HCT116 (cell line): ENCODE measurements around the gene ERICH6. TPM values are rescaled to one million over a fixed set of nuclear protein-coding genes. Genes with fewer than 3 reads are reported as not detected.

Experiments
- ATAC-seq: fragments of 200-7000 bp; cut with Tn5 transposase; 2 replicates; pipeline ENCODE4 v1.9.1; 2020; ENCODE audit warnings: mild to moderate bottlenecking, moderate library complexity
- BruUV-seq: library from RNA; stranded (reverse); fragments of 400-500 nt; replicated peaks from 2 replicates; lab custom pipeline; 2021; lab: Mats Ljungman, UMichigan
- CTCF ChIA-PET: fragments of 300-600 bp; sonication (Branson Sonifier 250); formaldehyde crosslinking; loops from one replicate; lab custom pipeline; 2021; ENCODE audit warnings: antibody characterized with exemption; lab: Charles Lee
- POLR2A ChIA-PET: fragments of 300-600, 350-600 bp; sonication (Branson Sonifier 250); formaldehyde crosslinking; loops from one replicate; lab custom pipeline; 2021; ENCODE audit warnings: antibody characterized with exemption; lab: Charles Lee
- RAD21 ChIA-PET, 2 experiments: fragments of 300-600 bp; sonication (Branson Sonifier 250); formaldehyde crosslinking; loops; one replicate each; lab custom pipeline; 2023; ENCODE audit warnings: low total read pairs in 2 of 2; ENCODE audit not compliant: uncharacterized antibody in 2 of 2, unreplicated experiment in 2 of 2, low non-redundant PET in 1 of 2; lab: Charles Lee
- DNase-seq: peaks from one replicate; pipeline ENCODE4 v3.0.0-alpha.2; 2010; ENCODE audit warnings: low read depth, low spot score
- H2AFZ ChIP-seq: fragments of 200-600 bp; shearing (Covaris generic), sonication (generic); 2 replicates; pipeline ENCODE4 v1.6.1; 2017; ENCODE audit warnings: low read depth, mixed run types, mixed read lengths, antibody characterized with exemption, low read length; ENCODE audit not compliant: poor library complexity, severe bottlenecking
- H3K27ac ChIP-seq: 2 replicates; pipeline ENCODE4 v1.5.1; 2012; ENCODE audit warnings: low read depth, low read length
- H3K27me3 ChIP-seq: fragments of 200-600 bp; sonication (generic); 2 replicates; pipeline ENCODE4 v1.6.1; 2016; ENCODE audit warnings: mixed run types, low read length, mixed read lengths; ENCODE audit not compliant: insufficient read depth
- H3K36me3 ChIP-seq, 2 experiments: fragments of 200-500 bp in 1 of 2; fragments of 200-600 bp in 1 of 2; sonication (Bioruptor generic) in 1 of 2; sonication (generic) in 1 of 2; 2 replicates each; pipeline versions ENCODE4 v1.5.1 to v1.6.1; 2014 to 2016; ENCODE audit warnings: low read length in 2 of 2, inconsistent platforms in 1 of 2, mixed read lengths in 1 of 2, mixed run types in 1 of 2; ENCODE audit not compliant: insufficient read depth in 2 of 2, control insufficient read depth in 1 of 2
- H3K4me1 ChIP-seq, 2 experiments: fragments of 200-600 bp in 1 of 2; sonication (generic) in 1 of 2; 2 replicates each; pipeline versions ENCODE4 v1.5.1 to v1.6.1; 2012 to 2017; ENCODE audit warnings: low read length in 2 of 2, inconsistent platforms in 1 of 2, mild to moderate bottlenecking in 1 of 2, mixed read lengths in 1 of 2, mixed run types in 1 of 2, moderate library complexity in 1 of 2; ENCODE audit not compliant: insufficient read depth in 2 of 2, control insufficient read depth in 1 of 2
- H3K4me2 ChIP-seq: fragments of 200-600 bp; sonication (generic); 2 replicates; pipeline ENCODE4 v1.6.1; 2017; ENCODE audit warnings: mixed run types, low read length, mixed read lengths
- H3K4me3 ChIP-seq, 2 experiments: fragments of 200-600 bp in 1 of 2; sonication (generic) in 1 of 2; replicated peaks in 1 of 2; 2 replicates each; pipeline ENCODE4 v1.5.1; 2011 to 2016; ENCODE audit warnings: low read length in 2 of 2, control low read depth in 1 of 2, low read depth in 1 of 2, mild to moderate bottlenecking in 1 of 2, mixed read lengths in 1 of 2, mixed run types in 1 of 2
- H3K79me2 ChIP-seq: fragments of 200-600 bp; sonication (generic); 2 replicates; pipeline ENCODE4 v1.6.1; 2017; ENCODE audit warnings: mild to moderate bottlenecking, mixed run types, low read length, moderate library complexity, mixed read lengths; ENCODE audit not compliant: insufficient read depth
- H3K9ac ChIP-seq: fragments of 200-600 bp; sonication (generic); 2 replicates; pipeline ENCODE4 v1.6.1; 2016; ENCODE audit warnings: low read length, mixed read lengths
- H3K9me2 ChIP-seq: fragments of 200-600 bp; sonication (generic), shearing (Covaris generic); 2 replicates; pipeline ENCODE4 v1.6.1; 2017; ENCODE audit warnings: mixed run types, mild to moderate bottlenecking, moderate library complexity; ENCODE audit not compliant: insufficient read depth
- H3K9me3 ChIP-seq, 2 experiments: fragments of 200-500 bp in 1 of 2; fragments of 200-600 bp in 1 of 2; sonication (Bioruptor generic) in 1 of 2; sonication (generic) in 1 of 2; 2 replicates each; pipeline ENCODE4 v1.6.1; 2014 to 2017; ENCODE audit warnings: low read length in 2 of 2, mixed read lengths in 2 of 2, inconsistent platforms in 1 of 2, low read depth in 1 of 2, mild to moderate bottlenecking in 1 of 2, mixed run types in 1 of 2, moderate library complexity in 1 of 2; ENCODE audit not compliant: control insufficient read depth in 1 of 2, insufficient read depth in 1 of 2
- H4K20me1 ChIP-seq: fragments of 200-600 bp; sonication (generic), shearing (Covaris generic); 2 replicates; pipeline ENCODE4 v1.6.1; 2017; ENCODE audit warnings: mixed run types, mild to moderate bottlenecking, moderate library complexity; ENCODE audit not compliant: insufficient read depth
- CBX3 ChIP-seq: IDR thresholded peaks from 2 replicates; pipeline ENCODE4 v1.6.1; 2012; ENCODE audit warnings: low read depth
- CEBPB ChIP-seq: IDR thresholded peaks from 2 replicates; pipeline ENCODE4 v1.6.1; 2012; ENCODE audit warnings: low read depth
- EZH2phosphoT487 ChIP-seq: fragments of 200-600 bp; IDR thresholded peaks from 2 replicates; pipeline ENCODE4 v1.6.1; 2018; ENCODE audit warnings: antibody characterized with exemption, borderline replicate concordance
- POLR2AphosphoS5 ChIP-seq: IDR thresholded peaks from 2 replicates; pipeline ENCODE4 v1.6.1; 2011; ENCODE audit warnings: mild to moderate bottlenecking, low read depth, low read length, moderate library complexity
- RAD21 ChIP-seq: IDR thresholded peaks from 2 replicates; pipeline ENCODE4 v1.6.1; 2012; ENCODE audit warnings: low read depth, mild to moderate bottlenecking
- SIN3A ChIP-seq: IDR thresholded peaks from 2 replicates; pipeline ENCODE4 v1.6.1; 2012; ENCODE audit warnings: low read depth
- ZFX ChIP-seq: fragments of 450-650 bp; IDR thresholded peaks from 2 replicates; pipeline ENCODE4 v1.6.1; 2017
- intact Hi-C: fragments of 100-400 bp; cut with micrococcal nuclease; formaldehyde crosslinking; loops from 2 replicates; pipeline ENCODE4 v1.10.0; 2022
- total RNA-seq: library from RNA; stranded (reverse); gene quantifications from one replicate; pipeline ENCODE4 v1.2.1, GENCODE V29; 2021; ENCODE audit not compliant: unreplicated experiment
- TF ChIP-seq, protein P1 (sequence below): IDR thresholded peaks from 2 replicates; pipeline ENCODE4 v1.6.1; 2012

The ERICH6 gene
- total RNA-seq, 1 experiment from 2014 or later: not detected

DNA sequence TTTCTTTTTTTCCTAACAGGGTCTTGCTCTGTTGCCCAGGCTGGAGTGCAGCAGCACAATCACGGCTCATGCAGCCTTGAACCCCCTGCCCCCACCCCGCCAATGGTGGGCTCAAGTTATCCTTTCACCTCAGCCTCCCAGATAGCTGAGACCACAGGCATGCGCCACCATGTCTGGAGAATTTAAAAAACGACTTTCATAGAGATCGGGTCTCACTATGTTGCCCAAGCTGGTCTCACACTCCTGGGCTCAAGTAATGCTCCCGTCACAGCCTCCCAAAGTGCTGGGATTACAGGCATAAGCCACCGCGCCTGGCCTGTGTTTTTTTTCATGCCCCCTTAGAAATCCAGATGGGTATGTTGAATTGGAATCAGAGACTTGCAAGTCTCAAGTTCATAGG lies 40.3 kb downstream of the ERICH6 start:
- H3K4me3 ChIP-seq: no peak overlapping the region
- H3K4me1 ChIP-seq: no peaks in the 10 kb centered on the region
- H4K20me1 ChIP-seq: no peaks in the 10 kb centered on the region
- DNase-seq: no peak
- ChIA-PET CTCF (no interaction called here), POLR2A (no interaction called here), RAD21 (no interaction called here)
- H3K79me2 ChIP-seq: no peaks in the 10 kb centered on the region
- no peak overlapping the region for H2AFZ ChIP-seq
- H3K27me3 ChIP-seq: no peaks in the 10 kb centered on the region
- 0 out of 2 replicates have a peak, but pooled peaks cover 1% of the 10 kb centered on the region for H3K9me2 ChIP-seq
- H3K9ac ChIP-seq: no peak overlapping the region
- H3K9me3 ChIP-seq: no peaks in the 10 kb centered on the region
- ATAC-seq: no peak
- H3K4me2 ChIP-seq: no peak overlapping the region
- H3K27ac ChIP-seq: no peak overlapping the region
- H3K36me3 ChIP-seq: no peaks in the 10 kb centered on the region
- intact Hi-C loops: no loop called here
- no TSS peak for BruUV-seq
- TF ChIP-seq EZH2phosphoT487: no peak
- TF ChIP-seq, protein P1, sequence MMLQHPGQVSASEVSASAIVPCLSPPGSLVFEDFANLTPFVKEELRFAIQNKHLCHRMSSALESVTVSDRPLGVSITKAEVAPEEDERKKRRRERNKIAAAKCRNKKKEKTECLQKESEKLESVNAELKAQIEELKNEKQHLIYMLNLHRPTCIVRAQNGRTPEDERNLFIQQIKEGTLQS: no peak
- no peak for TF ChIP-seq CEBPB

- ChIA-PET CTCF (no interaction called here), POLR2A (no interaction called here), RAD21 (no interaction called here)
- no peak for ATAC-seq
- TF ChIP-seq SIN3A (no peak), EZH2phosphoT487 (no peak), ZFX (no peak), CBX3 (no peak), POLR2AphosphoS5 (no peak), RAD21 (no peak)
- no TSS peak for BruUV-seq
- Histone ChIP-seq H3K9ac (no peak overlapping the region), H3K9me2 (no peaks in the 10 kb centered on the region), H3K4me1 (no peaks in the 10 kb centered on the region), H3K27me3 (no peaks in the 10 kb centered on the region), H3K9me3 (no peaks in the 10 kb centered on the region), H3K36me3 (no peaks in the 10 kb centered on the region), H3K27ac (no peak overlapping the region), H3K79me2 (no peaks in the 10 kb centered on the region), H4K20me1 (no peaks in the 10 kb centered on the region), H3K4me2 (no peak overlapping the region), H3K4me3 (no peak overlapping the region), H2AFZ (peak overlapping the region; percentile 47)
- DNase-seq: no peak
- intact Hi-C loops: no loop called here
These were observed 41.1 kb downstream of the ERICH6 start for GRCh38 chr3:150662410-150663200.
